Measurements from ENCODE around the gene MIDN. TPM values are rescaled to one million over a fixed set of nuclear protein-coding genes. Genes with fewer than 3 reads are reported as not detected.

Gene MIDN
- total and polyA plus RNA-seq, 2 of the 4 experiments (the other 2 are of a cell fraction), result 2.5 to 26.0 TPM

GRCh38 chr19:1211494-1212234 is 36.7 kb upstream of the MIDN start:
- 96% methylated on average over 11 of the region's 33 CpGs; no CpG with 5 or more reads in 1 of the 2 experiments for WGBS, 2 experiments (ENCODE audit: extremely low coverage in 2 of 2, insufficient read length in 1 of 2)
- no peak overlapping the region for H3K4me3 ChIP-seq (ENCODE audit: insufficient read depth, low read depth, low read length)
- no peak overlapping the region for H3K9ac ChIP-seq (ENCODE audit: low read depth, low read length)
- no peak overlapping the region for H3K56ac ChIP-seq (ENCODE audit: extremely low read depth, insufficient read depth, low read length)
- no peak overlapping the region for H3K27ac ChIP-seq (ENCODE audit: insufficient read depth, low read length)
- BruUV-seq (replicated peaks), result no TSS peak
- H3K27me3 ChIP-seq (ENCODE audit: control insufficient read depth, insufficient read depth, low read length), result no peaks in the 10 kb centered on the region
- peaks cover 30% of the 10 kb centered on the region for H3K4me1 ChIP-seq (ENCODE audit: control insufficient read depth, insufficient read depth, low read length)
- no peak overlapping the region for H2AFZ ChIP-seq (replicated peaks; ENCODE audit: low read length, poor library complexity)
- no peak overlapping the region for H2BK15ac ChIP-seq (ENCODE audit: low read depth, low read length)
- TF ChIP-seq MXI1 (IDR thresholded peaks at IDR 0.05; ENCODE audit: borderline replicate concordance, low read depth, low read length) (no peak), RFX5 (IDR thresholded peaks at IDR 0.05; ENCODE audit: low read depth, low read length) (no peak), SMC3 (IDR thresholded peaks at IDR 0.05; ENCODE audit: low read depth, low read length) (no peak), POLR2A (IDR thresholded peaks at IDR 0.05; ENCODE audit: low read depth, low read length) (no peak), MAFK (IDR thresholded peaks at IDR 0.05; ENCODE audit: low read depth, low read length) (no peak), USF2 (IDR thresholded peaks at IDR 0.05; ENCODE audit: low read depth, low read length) (no peak), BHLHE40 (IDR thresholded peaks at IDR 0.05; ENCODE audit: low read depth, low read length) (no peak), FOS (IDR thresholded peaks at IDR 0.05; ENCODE audit: low read depth, low read length) (no peak), RCOR1 (IDR thresholded peaks at IDR 0.05; ENCODE audit: insufficient replicate concordance, low read length) (no peak), CEBPB (IDR thresholded peaks at IDR 0.05; ENCODE audit: low read depth, low read length) (no peak), CHD1 (IDR thresholded peaks at IDR 0.05; ENCODE audit: low read depth, low read length) (no peak), ELK1 (IDR thresholded peaks at IDR 0.05; ENCODE audit: borderline replicate concordance, low read depth, low read length) (no peak), CTCF (conservative IDR thresholded peaks at IDR 0.05; ENCODE audit: low read depth, low read length) (no peak), RAD21 (IDR thresholded peaks at IDR 0.05; ENCODE audit: low read length) (no peak), NFE2L2 (IDR thresholded peaks at IDR 0.05; ENCODE audit: low read depth, low read length) (no peak), MAZ (IDR thresholded peaks at IDR 0.05; ENCODE audit: borderline replicate concordance, low read depth, low read length) (no peak)
- ChIA-PET CTCF (no interaction called here), POLR2A (ENCODE audit: unreplicated experiment) (no interaction called here)
- H4K8ac ChIP-seq (ENCODE audit: low read depth in 2 of 2, low read length in 2 of 2), result no peak overlapping the region
- H3K9me3 ChIP-seq (ENCODE audit: control insufficient read depth, insufficient read depth, low read length), result no peaks in the 10 kb centered on the region
- H3K9me1 ChIP-seq (ENCODE audit: insufficient read depth, low read length), result peaks cover 25% of the 10 kb centered on the region
- ATAC-seq (ENCODE audit: low read depth) (no peak), DNase-seq (no peak)
- peaks cover 10% of the 10 kb centered on the region; the same call in 1 of the 2 replicates for H3K36me3 ChIP-seq (ENCODE audit: control insufficient read depth, insufficient read depth, low read length)
- H3K79me1 ChIP-seq (ENCODE audit: low read depth in 1 of 2, low read length in 2 of 2), result peaks cover 11 to 84% of the 10 kb centered on the region in 2 experiments
- H2BK120ac ChIP-seq (ENCODE audit: low read depth, low read length), result no peak overlapping the region
- no peak overlapping the region for H3K23ac ChIP-seq (ENCODE audit: low read depth, low read length)
- H3K4ac ChIP-seq (ENCODE audit: low read depth, low read length), result no peak overlapping the region
- no peak overlapping the region for H2AK5ac ChIP-seq (ENCODE audit: low read depth, low read length)
- no peak overlapping the region for H2AK9ac ChIP-seq (replicated peaks; ENCODE audit: low read depth, low read length, poor library complexity)
- in situ Hi-C loops (cut with MboI; ENCODE audit: low sequenced_read_pairs), result no loop called here
- peaks cover 77% of the 10 kb centered on the region for H4K20me1 ChIP-seq (ENCODE audit: insufficient read depth, low read length)
- intact Hi-C loops (cut with micrococcal nuclease), result no loop called here
- dilution Hi-C loops (cut with HindIII; ENCODE audit: low sequenced_read_pairs, unreplicated experiment), result no loop called here
- H4K5ac ChIP-seq (ENCODE audit: low read depth, low read length), result no peak overlapping the region
- H3K4me2 ChIP-seq (ENCODE audit: low read depth, low read length), result no peak overlapping the region
- H2BK20ac ChIP-seq (ENCODE audit: low read depth, low read length), result no peak overlapping the region
- no peak overlapping the region for H3K18ac ChIP-seq (ENCODE audit: low read depth, low read length)
- H4K91ac ChIP-seq (ENCODE audit: insufficient read depth, low read depth, low read length), result no peak overlapping the region
- H3K14ac ChIP-seq (replicated peaks; ENCODE audit: low read depth, low read length), result no peak overlapping the region
- H2BK5ac ChIP-seq (ENCODE audit: low read depth, low read length, poor library complexity, severe bottlenecking), result no peak overlapping the region
